HG03565 (cell line): ENCODE data around the gene UMPS.

ENCODE experiments used
- ATAC-seq: cut with Tn5 transposase; IDR thresholded peaks from one replicate; pipeline ENCODE4 v1.9.1; 2021; ENCODE audit warnings: mild to moderate bottlenecking, moderate library complexity; ENCODE audit not compliant: unreplicated experiment

The UMPS gene

DNA sequence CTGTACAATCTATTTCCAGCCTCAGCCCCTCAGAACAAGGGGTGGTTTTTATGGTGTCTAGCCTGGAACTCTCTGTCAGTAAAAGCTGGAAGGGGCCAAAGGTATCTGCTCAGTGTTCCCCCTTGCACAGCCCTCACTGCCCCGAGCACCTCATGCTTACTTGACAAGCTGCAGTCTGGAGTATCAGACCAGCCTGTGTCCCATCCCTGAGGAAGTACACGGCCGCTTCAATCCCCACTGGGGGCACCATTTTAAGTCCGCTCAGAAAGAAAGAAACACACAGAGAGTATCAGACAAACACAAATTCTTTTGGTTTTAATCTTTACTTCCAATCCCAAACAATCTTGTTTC, 32.4 kb downstream of the UMPS start:
- no peak for ATAC-seq

DNA sequence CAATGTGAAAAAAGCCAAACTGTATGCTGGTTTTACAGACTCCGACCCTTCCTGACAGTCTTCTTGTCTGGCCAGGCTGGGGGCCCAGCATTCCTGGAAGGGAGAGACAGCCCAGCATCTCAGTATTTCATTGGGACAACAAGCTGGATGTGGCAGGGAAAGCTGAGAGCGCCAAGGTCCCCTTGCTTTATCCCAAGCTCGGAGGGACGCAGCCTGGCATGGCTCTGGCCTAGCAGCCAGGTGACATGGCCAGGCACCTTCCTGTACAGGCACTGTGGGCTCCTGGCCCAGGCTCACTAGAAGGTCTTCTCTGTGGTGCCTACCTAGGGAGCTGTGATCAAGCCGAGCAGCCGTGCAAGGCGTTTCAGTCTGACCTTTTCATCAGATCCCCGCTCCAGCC, 33.0 kb downstream of the UMPS start:
- ATAC-seq = no peak

GRCh38 chr3:124763644-124764358, 33.5 kb downstream of the UMPS start:
- ATAC-seq = no peak

- no peak for ATAC-seq
Measured at GRCh38 chr3:124764746-124765145, 34.5 kb downstream of the UMPS start.

DNA sequence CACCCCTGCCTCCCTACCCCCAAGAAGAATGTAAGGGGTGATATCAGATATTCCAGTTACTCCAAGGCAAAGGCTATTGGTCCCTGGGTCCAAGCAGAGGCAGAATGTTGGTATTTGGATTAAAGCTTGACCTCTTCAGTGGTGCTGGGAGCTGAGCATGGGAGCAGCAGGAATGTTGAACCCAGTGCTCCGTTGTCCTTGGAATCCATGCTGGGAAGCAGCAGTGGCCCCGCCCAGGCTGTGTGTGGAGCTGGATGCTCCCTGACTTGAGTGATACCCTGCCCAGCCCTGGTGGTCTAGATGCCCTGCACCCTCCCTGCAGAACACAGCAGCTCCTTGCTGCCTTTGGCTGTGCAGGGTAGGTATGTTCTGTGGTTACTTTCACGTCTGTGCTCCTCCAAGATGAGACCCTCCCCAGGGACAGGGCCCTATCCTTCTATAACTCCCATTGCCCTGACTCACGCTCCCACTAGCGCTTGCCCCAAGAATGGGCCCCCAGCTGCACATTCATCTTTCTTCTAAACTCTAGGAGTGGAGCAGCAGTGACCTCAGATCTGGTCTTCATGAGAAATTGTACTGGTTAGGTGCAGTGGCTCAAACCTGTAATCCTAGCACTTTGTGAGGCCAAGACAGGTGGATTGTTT, 35.1 kb downstream of the UMPS start:
- ATAC-seq = no peak

GRCh38 chr3:124766113-124767095, 36.2 kb downstream of the UMPS start:
- ATAC-seq = no peak

- ATAC-seq = no peak
Measured at GRCh38 chr3:124767264-124767663, 37.0 kb downstream of the UMPS start.

DNA sequence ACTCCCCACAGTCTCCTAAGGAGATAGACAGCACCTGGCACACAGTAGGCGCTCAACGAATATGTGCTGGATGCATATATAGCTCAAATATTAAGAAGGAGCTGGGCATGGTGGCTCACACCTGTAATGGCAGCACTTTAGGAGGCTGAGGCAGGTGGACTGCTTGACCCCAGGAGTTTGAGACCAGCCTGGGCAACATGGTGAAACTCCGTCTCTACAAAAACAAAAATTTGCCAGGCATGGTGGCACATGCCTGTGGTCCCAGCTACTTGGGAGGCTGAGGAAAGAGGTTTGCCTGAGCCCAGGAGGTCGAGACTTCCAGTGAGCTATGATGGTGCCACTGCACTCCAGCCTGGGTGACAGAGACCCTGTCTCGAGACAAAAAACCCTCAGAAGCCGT, 37.4 kb downstream of the UMPS start:
- ATAC-seq = no peak

- no peak for ATAC-seq
Measured at GRCh38 chr3:124768812-124769211, 38.6 kb downstream of the UMPS start.

DNA sequence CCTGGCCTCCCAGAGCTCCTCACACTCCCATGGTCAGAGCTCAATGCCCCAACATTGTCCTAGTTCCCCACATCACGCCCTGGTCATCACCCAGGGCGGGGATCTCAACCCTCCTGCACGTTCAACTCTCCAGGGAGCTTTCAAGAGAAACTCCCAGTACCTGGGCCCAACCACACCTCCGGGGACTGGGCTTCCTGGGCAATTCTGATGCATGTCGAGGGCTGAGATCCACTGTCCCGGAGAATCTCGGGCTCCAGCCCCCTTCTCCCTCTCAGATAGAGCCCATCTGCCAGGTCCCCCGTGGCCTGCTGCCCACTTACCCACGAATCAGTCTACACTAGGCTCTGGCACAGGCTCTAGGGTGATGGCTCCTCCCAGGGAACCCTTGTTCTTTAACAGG, 39.2 kb downstream of the UMPS start:
- no peak for ATAC-seq

GRCh38 chr3:124770336-124771082, 40.3 kb downstream of the UMPS start:
- no peak for ATAC-seq

GRCh38 chr3:124771083-124771445, 40.8 kb downstream of the UMPS start:
- no peak for ATAC-seq

DNA sequence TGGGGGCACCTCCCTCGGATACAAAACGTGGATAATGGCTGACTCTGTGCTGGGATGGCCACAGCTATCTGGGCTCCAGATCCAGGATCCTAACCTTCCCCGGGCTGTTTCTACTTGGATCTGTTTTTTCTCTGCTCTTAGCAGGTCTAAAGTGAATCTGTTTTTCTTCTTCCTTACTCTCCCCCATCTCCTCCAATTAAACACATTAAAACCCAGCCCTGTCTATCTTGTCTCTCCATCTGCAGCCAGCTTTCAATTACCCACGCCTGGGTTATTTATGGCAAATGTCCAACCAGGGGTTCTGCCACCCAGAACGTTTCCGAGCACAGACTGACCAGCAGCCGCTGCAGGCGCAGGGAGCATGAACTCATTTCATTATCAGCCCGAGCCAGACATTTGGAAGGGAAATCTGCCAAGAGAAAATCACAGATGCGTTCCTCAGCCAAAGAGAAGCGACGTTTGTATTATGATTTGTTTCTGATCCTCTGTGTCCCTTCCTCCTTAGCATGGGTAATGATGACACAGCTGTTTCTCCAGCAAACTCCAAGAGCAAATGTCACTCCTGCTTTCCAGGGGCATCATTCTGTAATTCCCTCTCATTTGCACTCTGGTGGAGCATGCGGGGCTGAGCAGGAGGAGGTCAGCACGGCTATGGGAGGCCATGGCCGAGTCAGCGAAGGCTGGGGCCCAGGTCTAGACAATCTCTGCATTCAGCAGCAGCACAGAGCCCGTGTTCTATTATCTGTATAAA, 42.0 kb downstream of the UMPS start:
- no peak for ATAC-seq

DNA sequence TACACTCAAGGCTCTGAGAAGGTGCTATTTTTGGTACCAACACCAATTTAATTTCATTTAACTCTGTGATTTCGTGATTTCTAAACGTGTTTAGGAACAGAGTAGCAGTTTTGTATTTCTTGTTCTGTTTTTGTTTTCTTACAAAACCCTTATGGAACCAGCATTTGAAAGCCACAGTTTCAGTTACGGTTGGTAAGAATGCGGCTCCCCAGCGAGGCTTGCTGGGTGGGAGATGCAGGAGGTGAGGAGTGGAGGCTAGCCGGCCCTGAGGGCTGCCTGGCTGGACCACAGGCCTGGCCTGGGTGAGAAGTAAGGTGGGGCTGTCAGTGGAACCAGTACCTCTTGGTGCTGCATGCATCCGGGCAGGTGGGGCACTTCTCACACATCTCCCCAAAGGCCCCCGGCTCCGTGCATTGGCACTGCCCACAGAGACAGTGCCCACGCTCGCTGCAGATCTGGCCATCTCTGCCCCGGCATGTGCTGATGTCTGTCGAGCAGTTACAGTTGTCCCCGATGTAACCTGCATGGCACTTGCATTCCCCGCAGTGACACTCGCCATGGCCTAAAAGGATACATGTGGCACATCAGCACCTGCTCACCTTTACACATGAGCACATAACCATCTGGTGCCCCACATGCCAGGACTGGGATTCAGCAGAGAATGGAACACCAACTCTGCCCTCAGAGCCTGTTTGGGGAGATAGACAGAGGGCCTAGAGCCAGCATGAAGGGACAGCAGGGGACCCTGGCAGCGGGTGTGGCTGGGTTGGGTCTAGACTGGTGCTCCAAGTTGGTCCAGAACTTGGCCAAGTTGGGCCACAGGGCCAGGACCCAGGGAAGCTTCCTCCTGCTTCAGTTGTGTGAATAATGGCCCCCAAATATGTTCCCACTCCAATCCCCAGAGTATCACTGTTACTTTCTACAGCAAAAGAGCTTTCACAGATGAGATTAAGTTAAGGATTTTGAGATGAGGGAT, 43.4 kb downstream of the UMPS start:
- ATAC-seq = no peak

DNA sequence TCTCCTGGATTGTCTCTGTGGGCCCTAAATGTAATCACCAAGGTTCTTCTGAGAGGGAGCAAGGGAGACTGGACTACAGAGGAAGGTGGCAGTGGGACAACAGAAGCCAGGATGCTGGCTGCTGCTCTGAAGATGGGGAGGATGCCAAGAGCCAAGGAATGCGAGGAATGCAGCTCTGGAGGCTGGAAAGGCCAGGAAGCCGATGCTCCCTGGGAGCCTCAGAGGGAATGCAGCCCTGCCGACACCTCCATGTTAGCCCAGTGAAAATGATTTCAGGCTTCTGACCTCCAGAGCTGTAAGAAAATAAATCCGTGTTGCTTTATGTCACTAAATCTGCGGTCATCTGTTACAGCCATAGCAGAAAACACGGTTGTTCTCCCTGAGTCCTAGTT, 44.1 kb downstream of the UMPS start:
- no peak for ATAC-seq

GRCh38 chr3:124774841-124775402, 44.7 kb downstream of the UMPS start:
- no peak for ATAC-seq

- ATAC-seq = no peak
Measured at GRCh38 chr3:124775877-124776276, 45.6 kb downstream of the UMPS start.

- ATAC-seq = no peak
Measured at GRCh38 chr3:124776856-124777255, 46.6 kb downstream of the UMPS start.
